Measurements from ENCODE around the gene CSTPP1.
"Not testable (repeated sequence)": the region's sequence is repeated elsewhere in the genome, so short reads cannot be mapped to it uniquely, and the experiment has no call there.

DNA sequence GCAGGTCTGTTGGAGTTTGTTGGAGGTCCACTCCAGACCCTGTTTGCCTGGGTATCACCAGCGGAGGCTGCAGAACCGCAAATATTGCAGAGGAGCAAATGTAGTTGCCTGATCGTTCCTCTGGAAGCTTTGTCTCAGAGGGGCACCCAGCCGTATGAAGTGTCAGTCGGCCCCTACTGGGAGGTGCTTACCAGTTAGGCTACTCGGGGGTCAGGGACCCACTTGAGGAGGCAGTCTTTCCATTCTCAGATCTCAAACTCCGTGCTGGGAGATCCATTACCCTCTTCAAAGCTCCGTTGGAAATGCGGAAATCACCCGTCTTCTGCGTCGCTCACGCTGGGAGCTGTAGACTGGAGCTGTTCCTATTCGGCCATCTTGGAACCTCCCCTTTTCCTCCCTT lies 61.2 kb downstream of the CSTPP1 start:
- TF ChIP-seq, protein P1, sequence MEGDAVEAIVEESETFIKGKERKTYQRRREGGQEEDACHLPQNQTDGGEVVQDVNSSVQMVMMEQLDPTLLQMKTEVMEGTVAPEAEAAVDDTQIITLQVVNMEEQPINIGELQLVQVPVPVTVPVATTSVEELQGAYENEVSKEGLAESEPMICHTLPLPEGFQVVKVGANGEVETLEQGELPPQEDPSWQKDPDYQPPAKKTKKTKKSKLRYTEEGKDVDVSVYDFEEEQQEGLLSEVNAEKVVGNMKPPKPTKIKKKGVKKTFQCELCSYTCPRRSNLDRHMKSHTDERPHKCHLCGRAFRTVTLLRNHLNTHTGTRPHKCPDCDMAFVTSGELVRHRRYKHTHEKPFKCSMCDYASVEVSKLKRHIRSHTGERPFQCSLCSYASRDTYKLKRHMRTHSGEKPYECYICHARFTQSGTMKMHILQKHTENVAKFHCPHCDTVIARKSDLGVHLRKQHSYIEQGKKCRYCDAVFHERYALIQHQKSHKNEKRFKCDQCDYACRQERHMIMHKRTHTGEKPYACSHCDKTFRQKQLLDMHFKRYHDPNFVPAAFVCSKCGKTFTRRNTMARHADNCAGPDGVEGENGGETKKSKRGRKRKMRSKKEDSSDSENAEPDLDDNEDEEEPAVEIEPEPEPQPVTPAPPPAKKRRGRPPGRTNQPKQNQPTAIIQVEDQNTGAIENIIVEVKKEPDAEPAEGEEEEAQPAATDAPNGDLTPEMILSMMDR (IDR thresholded peaks at IDR 0.05), result not testable (repeated sequence)
- not testable (repeated sequence) for TF ChIP-seq POLR2AphosphoS5, POLR2A, EP300 (IDR thresholded peaks at IDR 0.05)

All from stomach (tissue), 4 donors.